Dermis microvascular lymphatic vessel endothelial cell (primary cell): ENCODE data around the gene ASB3. TPM values are rescaled to one million over a fixed set of nuclear protein-coding genes. Genes with fewer than 3 reads are reported as not detected.
"Not testable (repeated sequence)": the region's sequence is repeated elsewhere in the genome, so short reads cannot be mapped to it uniquely, and the experiment has no call there.

ENCODE experiments used
- DNase-seq, 2 donors: peaks; one replicate each; pipeline versions ENCODE4 v3.0.0 to v3.0.0-alpha.2; 2010; ENCODE audit warnings: low read depth in 2 of 2
- total RNA-seq: library from RNA; depleted of rRNA; stranded (reverse); fragments of >200 nt; gene quantifications from 2 replicates; pipeline ENCODE4 v1.2.1, GENCODE V29; 2014

The ASB3 gene
- total RNA-seq, 1 donor from 2014 or later: 22.1 TPM

- DNase-seq: peak in 1 of 2 donors; percentile 58
Measured at GRCh38 chr2:53786352-53786704, 425 bp downstream of the ASB3 start.

- DNase-seq: no peak
Measured at GRCh38 chr2:53785366-53785765, 1.4 kb downstream of the ASB3 start.

GRCh38 chr2:53784436-53784835 lies 2.3 kb downstream of the ASB3 start:
- DNase-seq: no peak

- no peak for DNase-seq
Measured at GRCh38 chr2:53782676-53783075, 4.1 kb downstream of the ASB3 start.

- no peak for DNase-seq
Measured at GRCh38 chr2:53780056-53780455, 6.7 kb downstream of the ASB3 start.

GRCh38 chr2:53778536-53779162 lies 8.1 kb downstream of the ASB3 start:
- no peak for DNase-seq

- DNase-seq: no peak
Measured at GRCh38 chr2:53777134-53777533, 9.6 kb downstream of the ASB3 start.

GRCh38 chr2:53770264-53770663 lies 16.5 kb downstream of the ASB3 start:
- DNase-seq: peak in 1 of 2 donors; percentile 37

- no peak for DNase-seq
Measured at GRCh38 chr2:53769318-53769945, 17.3 kb downstream of the ASB3 start.

- no peak for DNase-seq
Measured at GRCh38 chr2:53768242-53768542, 18.6 kb downstream of the ASB3 start.

GRCh38 chr2:53767405-53768241 lies 19.1 kb downstream of the ASB3 start, which contains the start of gene CHAC2:
Gene CHAC2, plus strand, starts transcription at chr2:53767804. Its CDS starts 83 bp downstream, at chr2:53767887.
- DNase-seq: peak; percentile 79 to 87

- no peak for DNase-seq
Measured at GRCh38 chr2:53765767-53766166, 21.0 kb downstream of the ASB3 start.

GRCh38 chr2:53757206-53757605 lies 29.5 kb downstream of the ASB3 start:
- not testable (repeated sequence) for DNase-seq

- no peak for DNase-seq
Measured at GRCh38 chr2:53756644-53757043, 30.1 kb downstream of the ASB3 start.

- no peak for DNase-seq
Measured at GRCh38 chr2:53755121-53755520, 31.6 kb downstream of the ASB3 start.

- no peak for DNase-seq
Measured at GRCh38 chr2:53753041-53753440, 33.7 kb downstream of the ASB3 start.

- DNase-seq: no peak
Measured at GRCh38 chr2:53752385-53752784, 34.4 kb downstream of the ASB3 start.

GRCh38 chr2:53751728-53752127 lies 35.0 kb downstream of the ASB3 start:
- peak in 1 of 2 donors; percentile 5 for DNase-seq

GRCh38 chr2:53750041-53750768 lies 36.5 kb downstream of the ASB3 start:
- no peak for DNase-seq

GRCh38 chr2:53744395-53745065 lies 42.2 kb downstream of the ASB3 start:
- no peak for DNase-seq

GRCh38 chr2:53740170-53740569 lies 46.6 kb downstream of the ASB3 start:
- peak; percentile 61 to 72 for DNase-seq
